ENCODE measurements around the gene RASAL2.

RASAL2 gene

GRCh38 chr1:178407655-178408054, 313.8 kb downstream of the RASAL2 start:
- DNase-seq = no peak

GRCh38 chr1:178408871-178409270, 315.0 kb downstream of the RASAL2 start:
- no peak for DNase-seq

GRCh38 chr1:178409541-178409940, 315.6 kb downstream of the RASAL2 start:
- DNase-seq = no peak

- DNase-seq = no peak
These were observed 318.0 kb downstream of the RASAL2 start for GRCh38 chr1:178411756-178412399.

- DNase-seq = no peak
These were observed 318.5 kb downstream of the RASAL2 start for GRCh38 chr1:178412400-178412770.

- no peak for DNase-seq
These were observed 324.0 kb downstream of the RASAL2 start for GRCh38 chr1:178417858-178418257.

GRCh38 chr1:178418284-178418955, 324.5 kb downstream of the RASAL2 start:
- no peak for DNase-seq

- DNase-seq = no peak
These were observed 340.5 kb downstream of the RASAL2 start for GRCh38 chr1:178434360-178434759.

- no peak for DNase-seq
These were observed 341.1 kb downstream of the RASAL2 start for GRCh38 chr1:178434899-178435435.

GRCh38 chr1:178436899-178437298, 343.0 kb downstream of the RASAL2 start:
- DNase-seq = no peak

GRCh38 chr1:178438432-178438831, 344.5 kb downstream of the RASAL2 start:
- DNase-seq = no peak

GRCh38 chr1:178442925-178443324, 349.0 kb downstream of the RASAL2 start:
- no peak for DNase-seq

GRCh38 chr1:178450871-178451270, 357.0 kb downstream of the RASAL2 start:
- no peak for DNase-seq

- DNase-seq = no peak
These were observed 357.6 kb downstream of the RASAL2 start for GRCh38 chr1:178451529-178451928.

- no peak for DNase-seq
These were observed 358.1 kb downstream of the RASAL2 start for GRCh38 chr1:178452013-178452412.

- DNase-seq = no peak
These were observed 362.6 kb downstream of the RASAL2 start for GRCh38 chr1:178456472-178456871.

GRCh38 chr1:178457651-178458050, 363.7 kb downstream of the RASAL2 start:
- DNase-seq = no peak

- DNase-seq = no peak
These were observed 364.3 kb downstream of the RASAL2 start for GRCh38 chr1:178458203-178458602.

- no peak for DNase-seq
These were observed 367.2 kb downstream of the RASAL2 start for GRCh38 chr1:178461104-178461503.

GRCh38 chr1:178461701-178462100, 367.8 kb downstream of the RASAL2 start:
- DNase-seq = no peak

- DNase-seq = no peak
These were observed 370.2 kb downstream of the RASAL2 start for GRCh38 chr1:178464141-178464540.

- DNase-seq = no peak
These were observed 370.7 kb downstream of the RASAL2 start for GRCh38 chr1:178464566-178464965.

GRCh38 chr1:178465011-178465410, 371.1 kb downstream of the RASAL2 start:
- DNase-seq = no peak

- DNase-seq = no peak
These were observed 373.9 kb downstream of the RASAL2 start for GRCh38 chr1:178467837-178468236.
